CD4-positive, alpha-beta memory T cell (primary cell): ENCODE measurements around the gene AGPAT3. TPM values are rescaled to one million over a fixed set of nuclear protein-coding genes. Genes with fewer than 3 reads are reported as not detected.

Experiments
- CTCF ChIA-PET: fragments of 350-600 bp; sonication (Branson Sonifier 250); formaldehyde crosslinking; loops from one replicate; lab custom pipeline; 2021; ENCODE audit warnings: inconsistent platforms; ENCODE audit not compliant: partially characterized antibody; lab: Charles Lee
- POLR2A ChIA-PET: fragments of 350-600 bp; sonication (Branson Sonifier 250); formaldehyde crosslinking; loops from one replicate; lab custom pipeline; 2021; ENCODE audit not compliant: partially characterized antibody; lab: Charles Lee
- DNase-seq, 5 donors: peaks; one replicate each; pipeline versions ENCODE4 v3.0.0 to v3.0.0-alpha.2; 2020 to 2022; ENCODE audit warnings: mixed read lengths in 1 of 5
- H3K27ac ChIP-seq: one replicate; pipeline ENCODE4 v1.7.0; 2013; ENCODE audit warnings: low read depth, low read length
- H3K27me3 ChIP-seq: 2 replicates; pipeline ENCODE4 v1.7.0; 2013; ENCODE audit warnings: mild to moderate bottlenecking, low read length, moderate library complexity; ENCODE audit not compliant: insufficient read depth
- H3K36me3 ChIP-seq: 2 replicates; pipeline ENCODE4 v1.7.0; 2013; ENCODE audit warnings: mild to moderate bottlenecking, low read length, moderate library complexity; ENCODE audit not compliant: insufficient read depth
- H3K4me1 ChIP-seq: 2 replicates; pipeline ENCODE4 v1.7.0; 2013; ENCODE audit warnings: mild to moderate bottlenecking, low read length, moderate library complexity; ENCODE audit not compliant: insufficient read depth
- H3K4me3 ChIP-seq, 2 donors: one replicate each; pipeline ENCODE4 v1.7.0; 2013; ENCODE audit warnings: low read length in 2 of 2, mild to moderate bottlenecking in 1 of 2
- H3K9me3 ChIP-seq, 2 donors: one replicate each; pipeline ENCODE4 v1.7.0; 2013; ENCODE audit warnings: low read length in 2 of 2, control low read depth in 1 of 2; ENCODE audit not compliant: control insufficient read depth in 1 of 2
- H3K27ac Mint-ChIP-seq, 7 donors: one replicate each; pipeline ENCODE4 v1.8.0; 2020 to 2021; ENCODE audit warnings: mixed read lengths in 7 of 7, mild to moderate bottlenecking in 6 of 7, inconsistent platforms in 3 of 7, moderate library complexity in 3 of 7
- H3K27me3 Mint-ChIP-seq, 2 donors: one replicate each; pipeline ENCODE4 v1.8.0; 2020 to 2021; ENCODE audit warnings: mixed read lengths in 2 of 2
- H3K36me3 Mint-ChIP-seq, 2 donors: one replicate each; pipeline ENCODE4 v1.8.0; 2020 to 2021; ENCODE audit warnings: mixed read lengths in 2 of 2, inconsistent platforms in 1 of 2, mild to moderate bottlenecking in 1 of 2
- H3K4me1 Mint-ChIP-seq, 4 donors: one replicate each; pipeline ENCODE4 v1.8.0; 2020 to 2021; ENCODE audit warnings: mixed read lengths in 4 of 4, mild to moderate bottlenecking in 1 of 4
- H3K4me3 Mint-ChIP-seq, 8 donors: one replicate each; pipeline ENCODE4 v1.8.0; 2020 to 2021; ENCODE audit warnings: mixed read lengths in 8 of 8, mild to moderate bottlenecking in 7 of 8, moderate library complexity in 6 of 8, inconsistent platforms in 3 of 8
- H3K9me3 Mint-ChIP-seq, 8 donors: one replicate each; pipeline ENCODE4 v1.8.0; 2020 to 2021; ENCODE audit warnings: mixed read lengths in 8 of 8, mild to moderate bottlenecking in 5 of 8, inconsistent platforms in 3 of 8, moderate library complexity in 1 of 8
- intact Hi-C: fragments of 100-400 bp; cut with micrococcal nuclease; formaldehyde crosslinking; loops from one replicate; pipeline ENCODE4 v1.15.1; 2023
- polyA plus RNA-seq, 2 donors: library from polyadenylated mRNA; unstranded; fragments of 300-500 nt; fragmentation: Illumina TruSeq; gene quantifications; one replicate each; pipeline ENCODE4 v1.2.3, GENCODE V29; 2021
- total RNA-seq, 2 experiments: library from RNA; stranded (reverse); gene quantifications; one replicate each; pipeline ENCODE4 v1.2.3, GENCODE V29; 2021

AGPAT3 gene
- total and polyA plus RNA-seq, 4 experiments from 2014 or later, result 16.0 to 76.7 (median 46.7) TPM

DNA sequence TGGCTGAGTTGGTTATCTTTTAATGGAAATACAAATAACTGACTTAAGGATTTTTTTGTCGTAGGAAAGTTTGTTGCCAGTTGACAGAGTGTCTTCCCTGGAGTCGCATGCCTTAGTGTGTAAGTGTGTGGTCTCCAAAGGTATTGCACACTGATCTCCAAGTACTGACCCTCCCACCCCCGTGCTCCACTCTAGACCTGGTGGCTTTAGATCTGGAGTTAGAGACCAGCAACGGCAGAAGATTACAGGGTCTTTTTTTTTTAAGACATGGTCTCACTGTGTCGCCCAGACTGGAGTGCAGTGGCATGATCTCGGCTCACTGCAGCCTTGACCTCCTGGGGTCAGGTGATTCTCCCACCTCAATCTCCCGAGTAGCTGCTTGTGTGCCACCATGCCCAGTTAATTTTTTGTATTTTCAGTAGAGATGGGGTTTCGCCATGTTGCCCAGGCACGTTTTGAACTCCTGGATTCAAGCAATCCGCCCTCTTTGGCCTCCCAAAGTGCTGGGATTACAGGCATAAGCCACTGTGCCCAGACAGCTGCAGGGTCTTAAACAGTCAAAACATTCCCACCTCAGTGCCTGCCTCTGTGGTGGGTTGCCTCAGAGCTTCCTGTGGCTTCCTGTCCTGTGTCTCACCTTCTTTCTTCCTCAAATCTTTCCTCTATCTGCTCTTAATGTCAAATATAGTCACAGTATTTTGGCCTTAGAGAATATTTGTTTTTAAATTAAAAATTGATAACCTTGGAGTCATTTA lies 154.0 kb downstream of the AGPAT3 start:
- CTCF ChIA-PET, result no interaction called here
- H3K4me3 ChIP-seq, result no peak overlapping the region
- POLR2A ChIA-PET, result interaction anchor here (1.0 to 1.4 kb wide), 2 partner anchors 10 to 64 kb away, joined by 3 to 4 read pairs; no protein-coding TSS in a partner anchor
- peaks cover 93% of the 10 kb centered on the region for H3K4me1 ChIP-seq
- H3K36me3 ChIP-seq, result no peaks in the 10 kb centered on the region
- Mint-ChIP-seq H3K4me3 (peak overlapping the region; percentile 45 to 71 (median 61)), H3K36me3 (peaks cover 0 to 10% of the 10 kb centered on the region in 2 donors), H3K27me3 (no peaks in the 10 kb centered on the region), H3K9me3 (no peaks in the 10 kb centered on the region), H3K27ac (peak overlapping the region; percentile 59 to 98 (median 75)), H3K4me1 (peaks cover 49 to 96% (median 74%) of the 10 kb centered on the region in 4 donors)
- H3K27me3 ChIP-seq, result no peaks in the 10 kb centered on the region
- no peak overlapping the region for H3K27ac ChIP-seq
- no peaks in the 10 kb centered on the region for H3K9me3 ChIP-seq
- DNase-seq, result no peak
- intact Hi-C loops, result no loop called here

DNA sequence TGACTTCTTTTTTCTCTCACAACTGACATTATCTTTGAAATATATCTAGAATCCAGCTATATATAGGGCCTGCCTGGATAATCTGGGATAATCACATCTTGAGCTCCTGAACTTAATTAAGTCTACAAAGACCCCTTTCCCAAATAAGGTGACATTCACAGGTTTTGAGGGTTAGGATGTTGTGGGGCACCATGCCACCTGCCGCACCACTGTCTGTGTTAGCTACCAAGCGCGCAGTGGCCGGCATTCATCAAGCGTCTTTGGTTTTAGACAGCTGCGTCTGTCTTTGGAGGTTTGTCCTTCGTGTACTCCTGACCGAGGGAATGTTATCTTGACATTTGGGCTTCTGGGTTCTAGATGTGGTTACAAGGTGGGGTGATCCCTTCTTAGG lies 154.5 kb downstream of the AGPAT3 start:
- Histone ChIP-seq H3K4me1 (peaks cover 93% of the 10 kb centered on the region), H3K27me3 (no peaks in the 10 kb centered on the region), H3K27ac (no peak overlapping the region), H3K9me3 (no peaks in the 10 kb centered on the region), H3K4me3 (no peak overlapping the region), H3K36me3 (no peaks in the 10 kb centered on the region)
- Mint-ChIP-seq H3K4me3 (peak overlapping the region in 6 of 8 donors; percentile 45 to 71 (median 64)), H3K27me3 (no peaks in the 10 kb centered on the region), H3K27ac (peak overlapping the region; percentile 59 to 98 (median 75)), H3K9me3 (no peaks in the 10 kb centered on the region), H3K36me3 (peaks cover 0 to 9% of the 10 kb centered on the region in 2 donors), H3K4me1 (peaks cover 48 to 96% (median 74%) of the 10 kb centered on the region in 4 donors)
- no peak for DNase-seq
- intact Hi-C loops, result no loop called here
- ChIA-PET CTCF (no interaction called here), POLR2A (interaction anchor here (1.0 to 1.9 kb wide), 3 partner anchors 8 to 64 kb away, joined by 3 to 12 read pairs (median 4); partner anchors contain the start of gene TRAPPC10)

DNA sequence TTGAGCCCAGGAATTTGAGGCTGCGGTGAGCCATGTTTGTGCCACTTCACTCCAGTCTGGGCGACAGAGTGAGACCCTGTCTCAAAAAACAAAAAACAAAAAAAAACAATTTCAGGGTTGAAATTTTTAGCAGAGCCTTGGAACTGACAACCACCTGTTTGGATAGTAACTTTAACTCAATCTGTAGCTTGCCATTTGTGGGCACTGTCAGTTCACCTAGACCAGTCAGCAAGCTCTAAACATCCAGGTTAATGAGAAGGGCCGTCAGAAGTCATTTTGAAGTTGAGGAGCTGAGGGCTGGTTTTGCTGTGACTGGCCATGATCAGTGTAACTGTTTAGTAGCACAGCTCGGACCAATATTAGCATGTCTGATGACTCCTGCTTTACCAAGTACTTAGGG lies 155.5 kb downstream of the AGPAT3 start:
- H3K36me3 Mint-ChIP-seq, result peaks cover 0 to 6% of the 10 kb centered on the region in 2 donors
- intact Hi-C loops, result no loop called here
- H3K4me3 Mint-ChIP-seq, result peak overlapping the region in 3 of 8 donors; percentile 15 to 35 (median 17)
- POLR2A ChIA-PET, result interaction anchor here (1.9 kb wide), 1 partner anchor 9 kb away, joined by 12 read pairs; the partner anchor contains the start of gene TRAPPC10
- H3K27me3 Mint-ChIP-seq, result no peaks in the 10 kb centered on the region
- H3K27me3 ChIP-seq, result no peaks in the 10 kb centered on the region
- DNase-seq, result no peak
- H3K27ac ChIP-seq, result peak overlapping the region; percentile 24
- CTCF ChIA-PET, result no interaction called here
- H3K9me3 ChIP-seq, result no peaks in the 10 kb centered on the region
- no peaks in the 10 kb centered on the region for H3K36me3 ChIP-seq
- no peak overlapping the region for H3K4me3 ChIP-seq
- H3K4me1 Mint-ChIP-seq, result peaks cover 50 to 96% (median 76%) of the 10 kb centered on the region in 4 donors
- H3K9me3 Mint-ChIP-seq, result no peaks in the 10 kb centered on the region
- H3K4me1 ChIP-seq, result peaks cover 93% of the 10 kb centered on the region
- H3K27ac Mint-ChIP-seq, result peak overlapping the region; percentile 42 to 98 (median 72)

DNA sequence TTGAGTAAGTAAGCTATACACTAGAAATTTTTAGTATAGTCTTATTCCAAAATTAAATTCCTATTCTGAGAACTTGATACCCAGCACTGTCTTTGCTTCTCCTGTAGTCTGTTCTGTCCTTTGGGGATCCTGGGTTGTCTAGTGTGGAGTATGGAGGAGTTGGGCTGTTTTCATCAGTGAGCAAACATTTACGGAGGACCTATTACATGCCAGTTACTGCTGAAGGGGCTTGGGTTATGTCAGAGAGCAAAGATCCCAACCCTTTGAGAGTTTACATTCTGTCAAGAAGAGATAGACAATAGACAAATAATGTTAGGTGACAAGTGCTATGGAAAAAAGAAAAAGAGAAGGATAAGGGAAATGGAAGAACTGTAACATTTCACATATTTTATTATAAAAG lies 156.0 kb downstream of the AGPAT3 start:
- H3K36me3 Mint-ChIP-seq, result peaks cover 0 to 8% of the 10 kb centered on the region in 2 donors
- no peak for DNase-seq
- ChIA-PET CTCF (no interaction called here), POLR2A (interaction anchor here (0.6 to 1.9 kb wide), 3 partner anchors 8 to 69 kb away, joined by 3 to 12 read pairs (median 4); partner anchors contain the start of gene TRAPPC10)
- Histone ChIP-seq H3K27me3 (no peaks in the 10 kb centered on the region), H3K27ac (peak overlapping the region; percentile 24), H3K4me1 (peaks cover 93% of the 10 kb centered on the region), H3K9me3 (no peaks in the 10 kb centered on the region), H3K4me3 (no peak overlapping the region), H3K36me3 (no peaks in the 10 kb centered on the region)
- H3K27me3 Mint-ChIP-seq, result no peaks in the 10 kb centered on the region
- H3K4me1 Mint-ChIP-seq, result peaks cover 53 to 96% (median 77%) of the 10 kb centered on the region in 4 donors
- peak overlapping the region; percentile 37 to 98 (median 79) for H3K27ac Mint-ChIP-seq
- peak overlapping the region in 4 of 8 donors; percentile 4 to 47 (median 22) for H3K4me3 Mint-ChIP-seq
- intact Hi-C loops, result no loop called here
- H3K9me3 Mint-ChIP-seq, result no peaks in the 10 kb centered on the region

DNA sequence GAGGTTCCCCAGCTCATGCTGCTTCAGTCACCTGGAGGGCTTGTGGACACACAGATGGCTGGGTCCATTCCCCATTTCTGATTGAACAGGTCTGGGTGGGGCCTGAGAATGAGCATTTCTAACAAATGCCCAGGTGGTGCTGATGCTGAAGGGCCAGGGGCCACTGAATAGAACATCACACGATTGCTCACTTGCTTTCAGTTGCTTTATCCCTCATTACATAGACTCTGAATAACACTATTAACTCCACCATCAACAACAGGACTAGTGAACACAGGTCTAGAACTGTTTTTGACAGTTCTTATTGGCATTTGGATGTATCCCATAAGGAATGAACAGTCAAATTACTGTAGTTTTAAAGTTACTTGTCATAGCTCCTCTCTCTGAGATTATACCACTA lies 159.2 kb downstream of the AGPAT3 start:
- ChIA-PET CTCF (interaction anchor here (1.1 kb wide), 1 partner anchor 31 kb away, joined by 3 read pairs; no protein-coding TSS in a partner anchor), POLR2A (interaction anchor here (0.7 to 1.8 kb wide), 2 partner anchors 11 to 279 kb away, joined by 3 to 7 read pairs; partner anchors contain the start of gene TRAPPC10)
- no peaks in the 10 kb centered on the region for H3K36me3 ChIP-seq
- no peaks in the 10 kb centered on the region for H3K27me3 Mint-ChIP-seq
- DNase-seq, result no peak
- peaks cover 48 to 96% (median 76%) of the 10 kb centered on the region in 4 donors for H3K4me1 Mint-ChIP-seq
- no peak overlapping the region for H3K4me3 ChIP-seq
- intact Hi-C loops, result no loop called here
- no peak overlapping the region for H3K27ac ChIP-seq
- peaks cover 93% of the 10 kb centered on the region for H3K4me1 ChIP-seq
- peak overlapping the region in 2 of 8 donors; percentile 4 to 26 for H3K4me3 Mint-ChIP-seq
- H3K27ac Mint-ChIP-seq, result peak overlapping the region in 6 of 7 donors; percentile 4 to 76 (median 52)
- H3K9me3 ChIP-seq, result no peaks in the 10 kb centered on the region
- H3K9me3 Mint-ChIP-seq, result no peaks in the 10 kb centered on the region
- H3K27me3 ChIP-seq, result no peaks in the 10 kb centered on the region
- H3K36me3 Mint-ChIP-seq, result peaks cover 13 to 19% of the 10 kb centered on the region in 2 donors

DNA sequence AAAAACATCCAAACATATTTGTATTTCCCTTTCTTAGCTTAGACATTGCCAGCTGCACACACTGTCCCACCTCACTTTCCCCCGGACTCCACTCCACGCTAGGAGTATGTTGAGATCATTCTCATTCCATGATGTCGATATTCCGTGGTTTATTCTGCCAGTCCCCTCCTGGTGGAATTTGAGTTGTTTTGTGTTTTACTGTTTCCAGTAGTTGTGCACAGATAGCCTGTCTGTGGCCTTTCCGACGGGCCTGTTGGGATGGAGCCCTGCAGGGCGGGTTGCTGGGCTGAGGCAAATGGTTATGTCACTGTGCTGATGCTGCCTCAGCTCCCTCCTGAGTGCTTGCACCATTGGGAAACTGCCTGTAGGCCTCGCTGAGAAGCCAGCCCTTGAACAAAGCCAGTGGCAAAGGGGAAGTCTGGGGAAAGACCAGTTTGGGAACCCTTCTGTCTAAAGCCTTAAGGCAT lies 159.9 kb downstream of the AGPAT3 start:
- no peak overlapping the region for H3K4me3 ChIP-seq
- POLR2A ChIA-PET, result interaction anchor here (1.8 kb wide), 1 partner anchor 12 kb away, joined by 7 read pairs; the partner anchor contains the start of gene TRAPPC10
- no peaks in the 10 kb centered on the region for H3K36me3 ChIP-seq
- Mint-ChIP-seq H3K36me3 (peaks cover 13 to 17% of the 10 kb centered on the region in 2 donors), H3K9me3 (no peaks in the 10 kb centered on the region), H3K27ac (peak overlapping the region; percentile 31 to 92 (median 63)), H3K4me1 (peaks cover 50 to 96% (median 75%) of the 10 kb centered on the region in 4 donors), H3K4me3 (peak overlapping the region in 6 of 8 donors; percentile 16 to 69 (median 65)), H3K27me3 (no peaks in the 10 kb centered on the region)
- H3K9me3 ChIP-seq, result no peaks in the 10 kb centered on the region
- no peak for DNase-seq
- CTCF ChIA-PET, result no interaction called here
- H3K4me1 ChIP-seq, result peaks cover 93% of the 10 kb centered on the region
- H3K27ac ChIP-seq, result no peak overlapping the region
- intact Hi-C loops, result no loop called here
- no peaks in the 10 kb centered on the region for H3K27me3 ChIP-seq
